Peyer's patch (tissue), 4 donors: ENCODE data around the gene ZNF234.

ENCODE experiments used
- CTCF ChIP-seq, 6 experiments: fragments of 450-650 bp in 4 of 6; fragments of 200-600 bp in 2 of 6; sonication (generic) in 1 of 6; IDR thresholded peaks; one replicate each; pipeline ENCODE4 v1.5.1; 2017 to 2019; ENCODE audit warnings: antibody characterized with exemption in 6 of 6, mild to moderate bottlenecking in 3 of 6, moderate library complexity in 1 of 6
- POLR2A ChIP-seq, 2 donors: fragments of 450-650 bp; IDR thresholded peaks; one replicate each; pipeline ENCODE4 v1.5.1; 2017; ENCODE audit warnings: antibody characterized with exemption in 2 of 2, mild to moderate bottlenecking in 2 of 2, moderate library complexity in 2 of 2

- TF ChIP-seq CTCF (IDR thresholded peaks at IDR 0.05), result no peak
- no peak for TF ChIP-seq POLR2A (IDR thresholded peaks at IDR 0.05)
These were observed 28.6 kb upstream of the ZNF234 start for GRCh38 chr19:44112802-44113137.
